ENCODE data around the gene SS18L1. TPM values are rescaled to one million over a fixed set of nuclear protein-coding genes. Genes with fewer than 3 reads are reported as not detected.
"Not testable (repeated sequence)": the region's sequence is repeated elsewhere in the genome, so short reads cannot be mapped to it uniquely, and the experiment has no call there.

Gene SS18L1
- total and polyA plus RNA-seq, 2 experiments from 2014 or later = 3.2 to 38.7 TPM

- H3K36me3 ChIP-seq = no peaks in the 10 kb centered on the region
- no peaks in the 10 kb centered on the region for H3K27me3 ChIP-seq
Measured at GRCh38 chr20:62112368-62112767, 31.2 kb upstream of the SS18L1 start.

DNA sequence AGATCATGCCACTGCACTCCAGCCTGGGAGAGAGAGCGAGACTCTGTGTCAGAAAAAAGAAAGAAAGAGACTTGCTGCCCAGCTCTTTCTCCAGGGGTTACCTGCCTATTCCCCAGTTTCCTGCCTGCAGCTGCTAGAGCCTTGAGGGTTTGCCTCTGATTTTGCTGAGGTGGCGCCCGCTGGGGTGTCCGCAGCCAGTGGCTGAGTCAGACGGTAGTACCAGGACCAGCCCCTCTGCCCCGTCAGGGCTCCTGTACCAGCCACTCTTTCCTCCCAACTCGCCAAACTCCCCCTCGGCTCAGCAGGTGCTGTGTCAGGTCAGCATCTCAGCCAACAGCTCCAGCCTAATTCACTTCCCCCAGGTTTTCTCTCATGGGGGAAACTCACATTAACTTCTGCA, 28.7 kb upstream of the SS18L1 start:
- Histone ChIP-seq H3K4me3 (no peak overlapping the region), H3K9me3 (ENCODE audit: low read depth) (no peaks in the 10 kb centered on the region), H3K27ac (no peak overlapping the region), H3K27me3 (no peaks in the 10 kb centered on the region), H3K36me3 (no peaks in the 10 kb centered on the region), H3K4me1 (ENCODE audit: low read depth) (peaks cover 13% of the 10 kb centered on the region)
- TF ChIP-seq, protein P1, sequence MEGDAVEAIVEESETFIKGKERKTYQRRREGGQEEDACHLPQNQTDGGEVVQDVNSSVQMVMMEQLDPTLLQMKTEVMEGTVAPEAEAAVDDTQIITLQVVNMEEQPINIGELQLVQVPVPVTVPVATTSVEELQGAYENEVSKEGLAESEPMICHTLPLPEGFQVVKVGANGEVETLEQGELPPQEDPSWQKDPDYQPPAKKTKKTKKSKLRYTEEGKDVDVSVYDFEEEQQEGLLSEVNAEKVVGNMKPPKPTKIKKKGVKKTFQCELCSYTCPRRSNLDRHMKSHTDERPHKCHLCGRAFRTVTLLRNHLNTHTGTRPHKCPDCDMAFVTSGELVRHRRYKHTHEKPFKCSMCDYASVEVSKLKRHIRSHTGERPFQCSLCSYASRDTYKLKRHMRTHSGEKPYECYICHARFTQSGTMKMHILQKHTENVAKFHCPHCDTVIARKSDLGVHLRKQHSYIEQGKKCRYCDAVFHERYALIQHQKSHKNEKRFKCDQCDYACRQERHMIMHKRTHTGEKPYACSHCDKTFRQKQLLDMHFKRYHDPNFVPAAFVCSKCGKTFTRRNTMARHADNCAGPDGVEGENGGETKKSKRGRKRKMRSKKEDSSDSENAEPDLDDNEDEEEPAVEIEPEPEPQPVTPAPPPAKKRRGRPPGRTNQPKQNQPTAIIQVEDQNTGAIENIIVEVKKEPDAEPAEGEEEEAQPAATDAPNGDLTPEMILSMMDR (IDR thresholded peaks at IDR 0.05; ENCODE audit: low read depth, low read length) = no peak
- no peak for DNase-seq (ENCODE audit: low read depth in 1 of 2, low spot score in 1 of 2)

More at GRCh38 chr20:62112368-62112767, 31.2 kb upstream of the SS18L1 start:
- Histone ChIP-seq H3K27ac (no peak overlapping the region), H3K9me3 (ENCODE audit: low read depth) (no peaks in the 10 kb centered on the region), H3K4me3 (no peak overlapping the region), H3K4me1 (ENCODE audit: low read depth) (peaks cover 5% of the 10 kb centered on the region)
- no peak for DNase-seq (ENCODE audit: low read depth in 1 of 2, low spot score in 1 of 2)
- TF ChIP-seq, protein P1 (IDR thresholded peaks at IDR 0.05; ENCODE audit: low read depth, low read length) = no peak

DNA sequence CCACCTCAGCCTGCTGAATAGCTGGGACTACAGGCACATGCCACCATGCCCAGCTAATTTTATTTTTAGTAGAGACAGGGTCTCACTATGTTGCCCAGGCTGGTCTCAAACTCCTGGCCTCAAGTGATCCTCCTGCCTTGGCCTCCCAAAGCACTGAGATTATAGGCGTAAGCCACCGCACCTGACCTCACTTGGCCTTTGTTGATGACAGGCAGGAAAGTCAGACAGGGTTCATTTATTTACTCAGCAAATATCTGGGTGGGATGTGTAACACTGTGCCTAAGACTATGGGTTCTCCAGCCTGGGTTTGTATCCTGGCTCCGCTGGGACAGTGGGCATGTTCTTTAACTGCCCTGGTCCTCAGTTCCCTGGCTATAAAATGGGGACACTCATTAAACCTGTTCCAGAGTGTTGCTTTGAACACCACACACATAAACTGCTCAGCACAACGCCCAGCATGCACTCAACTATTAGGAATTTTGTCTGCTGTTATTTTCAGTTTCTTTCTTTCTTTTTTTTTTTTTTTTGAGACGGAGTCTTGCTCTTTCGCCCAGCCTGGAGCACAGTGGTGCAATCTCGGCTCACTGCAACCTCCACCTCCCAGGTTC, 27.7 kb upstream of the SS18L1 start:
- H3K4me1 ChIP-seq (ENCODE audit: low read depth) = peaks cover 20% of the 10 kb centered on the region
- H3K27ac ChIP-seq; DNase-seq (ENCODE audit: low read depth in 1 of 2, low spot score in 1 of 2): not testable (repeated sequence)

DNA sequence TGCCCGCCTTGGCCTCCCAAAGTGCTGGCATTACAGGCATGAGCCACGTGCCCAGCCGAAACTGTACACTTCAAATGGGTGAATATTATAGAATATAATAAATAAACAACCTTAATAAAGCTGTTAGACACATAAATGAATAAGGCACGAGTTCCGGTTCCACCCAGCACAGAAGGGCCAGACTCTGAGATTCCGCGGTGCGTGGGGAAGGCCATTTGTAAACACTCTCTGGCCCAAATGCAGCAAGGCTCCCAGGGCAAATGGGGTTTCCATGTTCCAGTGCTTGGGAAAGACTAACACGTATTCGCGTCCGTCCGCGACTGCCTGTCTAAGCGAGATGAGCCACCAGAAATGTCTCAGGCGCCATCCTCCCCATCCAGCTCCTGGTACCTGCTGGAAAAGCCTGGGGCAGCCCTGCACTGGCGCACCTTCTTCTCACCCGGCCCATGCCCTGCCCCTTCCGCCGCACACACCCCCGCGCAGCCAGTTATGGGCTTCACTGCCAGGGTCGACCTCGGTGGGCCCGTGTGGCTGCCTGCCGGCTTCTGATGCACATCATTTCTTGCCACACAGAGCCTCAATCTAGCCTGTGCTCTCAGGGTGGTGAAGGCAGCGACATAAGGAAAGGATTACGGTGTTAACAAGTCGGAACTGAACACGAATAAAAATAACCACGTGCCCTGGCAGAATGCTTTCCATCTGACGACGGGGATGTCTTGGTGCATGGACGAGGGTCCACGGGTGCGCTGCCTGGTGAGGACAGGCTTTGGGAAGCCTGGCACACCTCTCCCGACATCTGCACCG, 26.8 kb upstream of the SS18L1 start:
- no peaks in the 10 kb centered on the region for H3K27me3 ChIP-seq
- no peak overlapping the region for H3K27ac ChIP-seq

More for the DNA sequence above, 27.7 kb upstream of the SS18L1 start:
- H3K4me3 ChIP-seq; H3K9me3 ChIP-seq (ENCODE audit: low read depth); H3K27me3 ChIP-seq; H3K36me3 ChIP-seq: not testable (repeated sequence)

DNA sequence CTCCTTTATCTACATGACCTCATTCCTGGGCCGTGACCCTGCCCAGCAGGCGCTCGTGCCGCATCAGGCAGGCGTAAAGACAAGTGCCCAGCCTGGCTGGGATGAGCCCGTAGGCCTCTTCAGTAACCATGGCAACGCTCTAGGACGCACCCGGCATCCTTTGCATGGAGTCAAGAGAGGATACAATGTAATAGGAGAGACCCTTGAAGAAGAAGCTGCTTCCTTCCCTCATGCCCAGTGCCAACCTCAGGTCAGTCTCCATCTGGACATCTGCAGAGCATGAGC, 26.3 kb upstream of the SS18L1 start:
- no peak overlapping the region for H3K27ac ChIP-seq
- no peak overlapping the region for H3K4me3 ChIP-seq
- TF ChIP-seq, protein P1 (IDR thresholded peaks at IDR 0.05; ENCODE audit: low read depth, low read length) = no peak
- H3K9me3 ChIP-seq (ENCODE audit: low read depth) = no peaks in the 10 kb centered on the region
- DNase-seq (ENCODE audit: low read depth in 1 of 2, low spot score in 1 of 2) = no peak
- H3K36me3 ChIP-seq = no peaks in the 10 kb centered on the region
- peaks cover 25% of the 10 kb centered on the region for H3K4me1 ChIP-seq (ENCODE audit: low read depth)
- no peaks in the 10 kb centered on the region for H3K27me3 ChIP-seq

More for the DNA sequence above, 26.8 kb upstream of the SS18L1 start:
- no peak for DNase-seq (ENCODE audit: low read depth in 1 of 2, low spot score in 1 of 2)
- Histone ChIP-seq H3K4me1 (ENCODE audit: low read depth) (peaks cover 25% of the 10 kb centered on the region), H3K9me3 (ENCODE audit: low read depth) (no peaks in the 10 kb centered on the region), H3K36me3 (no peaks in the 10 kb centered on the region), H3K4me3 (no peak overlapping the region)
- TF ChIP-seq, protein P1 (IDR thresholded peaks at IDR 0.05; ENCODE audit: low read depth, low read length) = no peak

- Histone ChIP-seq H3K36me3 (no peaks in the 10 kb centered on the region), H3K4me1 (ENCODE audit: low read depth) (peaks cover 25% of the 10 kb centered on the region)
- TF ChIP-seq, protein P1 (IDR thresholded peaks at IDR 0.05; ENCODE audit: low read depth, low read length) = no peak
Measured at GRCh38 chr20:62117658-62118057, 25.9 kb upstream of the SS18L1 start.

More at GRCh38 chr20:62117658-62118057, 25.9 kb upstream of the SS18L1 start:
- DNase-seq (ENCODE audit: low read depth in 1 of 2, low spot score in 1 of 2) = peak in 1 of 2 donors; percentile 31
- no peak overlapping the region for H3K27ac ChIP-seq
- no peaks in the 10 kb centered on the region for H3K9me3 ChIP-seq (ENCODE audit: low read depth)
- no peak overlapping the region for H3K4me3 ChIP-seq
- H3K27me3 ChIP-seq = no peaks in the 10 kb centered on the region
